ENCODE results near the gene BCAS3. TPM values are rescaled to one million over a fixed set of nuclear protein-coding genes. Genes with fewer than 3 reads are reported as not detected.

Gene BCAS3
- total RNA-seq, 1 experiment from 2014 or later, result 26.3 TPM

GRCh38 chr17:61075988-61076387 lies 398.3 kb downstream of the BCAS3 start:
- ATAC-seq (no peak), DNase-seq (ENCODE audit: low read depth, low spot score) (no peak)
- no peak for TF ChIP-seq TCF7L2 (IDR thresholded peaks at IDR 0.05; ENCODE audit: borderline replicate concordance, extremely low read depth, insufficient read depth, insufficient read length)
- no peak for TF ChIP-seq RAD21 (IDR thresholded peaks at IDR 0.05; ENCODE audit: low read depth)
- TF ChIP-seq REST (IDR thresholded peaks at IDR 0.05; ENCODE audit: low read depth), result no peak
- TF ChIP-seq POLR2AphosphoS5 (IDR thresholded peaks at IDR 0.05; ENCODE audit: low read depth, low read length), result no peak
- TF ChIP-seq ZFX (IDR thresholded peaks at IDR 0.05), result no peak
- TF ChIP-seq CTCF (IDR thresholded peaks at IDR 0.05 in 2 of 3, conservative IDR thresholded peaks at IDR 0.05 in 1 of 3; ENCODE audit: borderline replicate concordance in 1 of 3, insufficient read depth in 1 of 3, low read depth in 2 of 3, low read length in 2 of 3), result no peak
- no peak for TF ChIP-seq CEBPB (IDR thresholded peaks at IDR 0.05; ENCODE audit: low read depth)
- TF ChIP-seq POLR2A (IDR thresholded peaks at IDR 0.05; ENCODE audit: borderline replicate concordance, extremely low read depth, insufficient read depth, insufficient read length), result no peak
- TF ChIP-seq FOSL1 (IDR thresholded peaks at IDR 0.05; ENCODE audit: low read depth), result no peak
- no peak for TF ChIP-seq EZH2 (IDR thresholded peaks at IDR 0.05)
- TF ChIP-seq CBX3 (IDR thresholded peaks at IDR 0.05; ENCODE audit: low read depth), result no peak
- TF ChIP-seq SIN3A (IDR thresholded peaks at IDR 0.05; ENCODE audit: low read depth), result no peak
- TF ChIP-seq ZNF274 (IDR thresholded peaks at IDR 0.05; ENCODE audit: low read depth, low read length), result no peak
- Histone ChIP-seq H4K20me1 (ENCODE audit: insufficient read depth) (no peaks in the 10 kb centered on the region), H3K9me3 (ENCODE audit: control insufficient read depth in 1 of 2, insufficient read depth in 1 of 2, low read depth in 1 of 2, low read length in 2 of 2) (no peaks in the 10 kb centered on the region), H3K4me3 (replicated peaks in 1 of 2; ENCODE audit: low read depth in 1 of 2, low read length in 2 of 2) (no peak overlapping the region), H3K36me3 (ENCODE audit: control insufficient read depth in 1 of 2, insufficient read depth in 2 of 2, low read length in 2 of 2) (no peaks in the 10 kb centered on the region), H3K4me2 (ENCODE audit: low read length) (no peak overlapping the region), H3K9me2 (ENCODE audit: insufficient read depth) (no peaks in the 10 kb centered on the region), H3K27me3 (ENCODE audit: insufficient read depth, low read length) (no peaks in the 10 kb centered on the region), H3K27ac (ENCODE audit: low read depth, low read length) (no peak overlapping the region), H3K4me1 (ENCODE audit: control insufficient read depth in 1 of 2, insufficient read depth in 2 of 2, low read length in 2 of 2) (no peaks in the 10 kb centered on the region), H3K79me2 (ENCODE audit: insufficient read depth, low read length) (no peaks in the 10 kb centered on the region), H2AFZ (ENCODE audit: low read depth, low read length, poor library complexity, severe bottlenecking) (no peak overlapping the region), H3K9ac (ENCODE audit: low read length) (no peak overlapping the region)
- BruUV-seq (replicated peaks), result no TSS peak
- ChIA-PET POLR2A (no interaction called here), RAD21 (ENCODE audit: low non-redundant PET in 1 of 2, low total read pairs in 2 of 2, uncharacterized antibody in 2 of 2, unreplicated experiment in 2 of 2) (no interaction called here), CTCF (no interaction called here)
- intact Hi-C loops (cut with micrococcal nuclease), result no loop called here

Measured in HCT116 (cell line).